Subcutaneous preadipocyte (primary cell): Measurements from ENCODE around the gene KRTAP9-7. TPM values are rescaled to one million over a fixed set of nuclear protein-coding genes. Genes with fewer than 3 reads are reported as not detected.

Source experiments
- small RNA-seq: library from RNA; depleted of rRNA; stranded (forward); fragments of <200 nt; gene quantifications from one replicate; pipeline ENCODE3, GENCODE V24; 2012
- total RNA-seq: library from RNA; depleted of rRNA; stranded (reverse); fragments of >200 nt; gene quantifications from 2 replicates; pipeline ENCODE4 v1.2.3, GENCODE V29; 2012

Gene KRTAP9-7
- total RNA-seq = not detected in 2 replicates

GRCh38 chr17:41275648-41276190, at the start of gene KRTAP9-7:
TSS of gene KRTAP9-7 (plus strand) at chr17:41275698. CDS start at chr17:41275698, 0 bp downstream.

GRCh38 chr17:41226598-41227095, 48.9 kb upstream of the KRTAP9-7 start, which contains the start of gene KRTAP9-2:
TSS of gene KRTAP9-2 (plus strand) at chr17:41226648. CDS start at chr17:41226655, 7 bp downstream.

GRCh38 chr17:41232399-41233105, 42.9 kb upstream of the KRTAP9-7 start, which contains the start of gene KRTAP9-3:
TSS of gene KRTAP9-3 (plus strand) at chr17:41232449. CDS start at chr17:41232502, 53 bp downstream.

GRCh38 chr17:41237949-41238437, 37.5 kb upstream of the KRTAP9-7 start, which contains the start of gene KRTAP9-8:
TSS of gene KRTAP9-8 (plus strand) at chr17:41237999. CDS start at chr17:41238052, 53 bp downstream.

GRCh38 chr17:41249637-41250240, 25.8 kb upstream of the KRTAP9-7 start, which contains the start of gene KRTAP9-4:
TSS of gene KRTAP9-4 (plus strand) at chr17:41249687. CDS start at chr17:41249721, 34 bp downstream.

GRCh38 chr17:41255381-41256290, 19.9 kb upstream of the KRTAP9-7 start, which contains the start of gene KRTAP9-9:
TSS of gene KRTAP9-9 (plus strand) at chr17:41255384.

GRCh38 chr17:41265078-41265477, 10.4 kb upstream of the KRTAP9-7 start, which contains the start of gene KRTAP9-6:
TSS of gene KRTAP9-6 (plus strand) at chr17:41265378. CDS start at chr17:41265378, 0 bp downstream.

GRCh38 chr17:41301916-41302901, 26.7 kb downstream of the KRTAP9-7 start, which contains the start of gene KRTAP29-1:
TSS of gene KRTAP29-1 (minus strand) at chr17:41302851. CDS start at chr17:41302851, 0 bp downstream.

GRCh38 chr17:41308918-41309359, 33.4 kb downstream of the KRTAP9-7 start, which contains the start of gene KRTAP16-1:
TSS of gene KRTAP16-1 (minus strand) at chr17:41309309. CDS start at chr17:41309253, 56 bp downstream.

GRCh38 chr17:41315204-41315794, 39.8 kb downstream of the KRTAP9-7 start, which contains the start of gene KRTAP17-1:
TSS of gene KRTAP17-1 (minus strand) at chr17:41315710. CDS start at chr17:41315650, 60 bp downstream.

Small RNA genes within 50 kb of the gene (small RNA-seq; reads per million reads assigned to genes)
- not detected for gene KRTAP9-10P

Other genes starting within 250 kb of the KRTAP9-7 start
- 1.1 and 1.6 TPM in 2 replicates for gene KRTAP1-5, start 248.5 kb upstream of the KRTAP9-7 start, total RNA-seq
- not detected in 2 replicates for gene KRTAP1-4, start 245.5 kb upstream of the KRTAP9-7 start, total RNA-seq
- gene KRTAP1-3, start 240.8 kb upstream of the KRTAP9-7 start, total RNA-seq = not detected in 2 replicates
- gene KRTAP1-1, start 234.2 kb upstream of the KRTAP9-7 start, total RNA-seq = not detected in 2 replicates
- gene KRTAP2-1, start 228.4 kb upstream of the KRTAP9-7 start, total RNA-seq = not detected in 2 replicates
- not detected in 2 replicates for gene KRTAP2-2, start 220.5 kb upstream of the KRTAP9-7 start, total RNA-seq
- not detected in 2 replicates for gene KRTAP2-3, start 215.6 kb upstream of the KRTAP9-7 start, total RNA-seq
- gene KRTAP2-4, start 209.8 kb upstream of the KRTAP9-7 start, total RNA-seq = not detected in 2 replicates
- not detected in 2 replicates for gene KRTAP4-7, start 191.5 kb upstream of the KRTAP9-7 start, total RNA-seq
- not detected in 2 replicates for gene KRTAP4-8, start 177.6 kb upstream of the KRTAP9-7 start, total RNA-seq
- gene KRTAP4-16, start 173.5 kb upstream of the KRTAP9-7 start, total RNA-seq = not detected in 2 replicates
- not detected in 2 replicates for gene KRTAP4-9, start 170.3 kb upstream of the KRTAP9-7 start, total RNA-seq
- gene KRTAP4-11, start 157.3 kb upstream of the KRTAP9-7 start, total RNA-seq = not detected in 2 replicates
- gene KRTAP4-12, start 151.5 kb upstream of the KRTAP9-7 start, total RNA-seq = not detected in 2 replicates
- gene KRTAP4-6, start 135.2 kb upstream of the KRTAP9-7 start, total RNA-seq = not detected in 2 replicates
- not detected in 2 replicates for gene KRTAP4-5, start 125.9 kb upstream of the KRTAP9-7 start, total RNA-seq
- not detected in 2 replicates for gene KRTAP4-4, start 115.0 kb upstream of the KRTAP9-7 start, total RNA-seq
- not detected in 2 replicates for gene KRTAP4-3, start 107.5 kb upstream of the KRTAP9-7 start, total RNA-seq
- not detected in 2 replicates for gene KRTAP4-2, start 97.5 kb upstream of the KRTAP9-7 start, total RNA-seq
- gene KRTAP4-1, start 90.8 kb upstream of the KRTAP9-7 start, total RNA-seq = not detected in 2 replicates
- gene KRTAP9-1, start 85.8 kb upstream of the KRTAP9-7 start, total RNA-seq = not detected in 2 replicates
- not detected in 2 replicates for gene KRTAP9-2, start 49.0 kb upstream of the KRTAP9-7 start, total RNA-seq
- gene KRTAP9-3, start 43.2 kb upstream of the KRTAP9-7 start, total RNA-seq = not detected in 2 replicates
- gene KRTAP9-8, start 37.7 kb upstream of the KRTAP9-7 start, total RNA-seq = not detected in 2 replicates
- not detected in 2 replicates for gene KRTAP9-4, start 26.0 kb upstream of the KRTAP9-7 start, total RNA-seq
- gene KRTAP9-9, start 20.3 kb upstream of the KRTAP9-7 start, total RNA-seq = not detected in 2 replicates
- not detected in 2 replicates for gene KRTAP9-6, start 10.3 kb upstream of the KRTAP9-7 start, total RNA-seq
- not detected in 2 replicates for gene KRTAP29-1, start 27.2 kb downstream of the KRTAP9-7 start, total RNA-seq
- gene KRTAP16-1, start 33.6 kb downstream of the KRTAP9-7 start, total RNA-seq = not detected in 2 replicates
- gene KRTAP17-1, start 40.0 kb downstream of the KRTAP9-7 start, total RNA-seq = not detected in 2 replicates
- not detected in 2 replicates for gene KRT33A, start 75.1 kb downstream of the KRTAP9-7 start, total RNA-seq
- not detected in 2 replicates for gene KRT33B, start 94.1 kb downstream of the KRTAP9-7 start, total RNA-seq
- gene KRT34, start 106.6 kb downstream of the KRTAP9-7 start, total RNA-seq = 0.37 and 0.59 TPM in 2 replicates
- not detected in 2 replicates for gene KRT31, start 121.9 kb downstream of the KRTAP9-7 start, total RNA-seq
- gene KRT37, start 148.9 kb downstream of the KRTAP9-7 start, total RNA-seq = not detected in 2 replicates
- not detected in 2 replicates for gene KRT38, start 165.3 kb downstream of the KRTAP9-7 start, total RNA-seq
- not detected in 2 replicates for gene KRT32, start 191.7 kb downstream of the KRTAP9-7 start, total RNA-seq
- gene KRT35, start 205.5 kb downstream of the KRTAP9-7 start, total RNA-seq = not detected in 2 replicates
- not detected in 2 replicates for gene KRT36, start 214.2 kb downstream of the KRTAP9-7 start, total RNA-seq
- gene KRT13, start 229.9 kb downstream of the KRTAP9-7 start, total RNA-seq = not detected in 2 replicates
- gene KRT15, start 243.2 kb downstream of the KRTAP9-7 start, total RNA-seq = 0.78 TPM in 1 of 2 replicates, not detected in the other